Osteoblast (primary cell): ENCODE data around the gene SLC25A3. TPM values are rescaled to one million over a fixed set of nuclear protein-coding genes. Genes with fewer than 3 reads are reported as not detected.
A peak's percentile ranks its signal among the peaks of the same experiment; 100 is the strongest.
"Not testable (repeated sequence)": the region's sequence is repeated elsewhere in the genome, so short reads cannot be mapped to it uniquely, and the experiment has no call there.

Experiments
- DNase-seq: peaks from one replicate; pipeline ENCODE4 v3.0.0; 2011; ENCODE audit warnings: low spot score, mixed read lengths; ENCODE audit not compliant: insufficient read length; ENCODE audit errors: missing footprints
- H2AFZ ChIP-seq: 2 replicates; pipeline ENCODE4 v1.6.0; 2011; ENCODE audit warnings: mild to moderate bottlenecking, low read length
- H3K27ac ChIP-seq: 2 replicates; pipeline ENCODE4 v1.5.1; 2011; ENCODE audit warnings: mild to moderate bottlenecking, low read depth, low read length, moderate library complexity
- H3K27me3 ChIP-seq: 2 replicates; pipeline ENCODE4 v1.6.0; 2012; ENCODE audit warnings: mild to moderate bottlenecking, control low read depth, inconsistent platforms, low read length, moderate library complexity; ENCODE audit not compliant: insufficient read depth
- H3K36me3 ChIP-seq: 2 replicates; pipeline ENCODE4 v1.5.1; 2011; ENCODE audit warnings: mild to moderate bottlenecking, low read length, control low read depth, moderate library complexity; ENCODE audit not compliant: insufficient read depth
- H3K4me1 ChIP-seq: 2 replicates; pipeline ENCODE4 v1.5.1; 2011; ENCODE audit warnings: mild to moderate bottlenecking, low read length, control low read depth, moderate library complexity; ENCODE audit not compliant: insufficient read depth
- H3K4me2 ChIP-seq: 2 replicates; pipeline ENCODE4 v1.6.0; 2011; ENCODE audit warnings: mild to moderate bottlenecking, low read length; ENCODE audit not compliant: insufficient read depth
- H3K4me3 ChIP-seq: fragments of 200-600 bp; sonication (generic); 3 replicates; pipeline ENCODE4 v1.5.1; 2012; ENCODE audit warnings: mild to moderate bottlenecking, low read length, inconsistent platforms; ENCODE audit not compliant: insufficient read depth
- H3K79me2 ChIP-seq: 2 replicates; pipeline ENCODE4 v1.6.0; 2012; ENCODE audit warnings: mild to moderate bottlenecking, low read length, control low read depth, inconsistent platforms; ENCODE audit not compliant: insufficient read depth
- H3K9me3 ChIP-seq: 2 replicates; pipeline ENCODE4 v1.5.1; 2011; ENCODE audit warnings: low read depth, low read length, control low read depth
- H4K20me1 ChIP-seq: 2 replicates; pipeline ENCODE4 v1.6.0; 2012; ENCODE audit warnings: mild to moderate bottlenecking, low read length, control low read depth; ENCODE audit not compliant: insufficient read depth
- CTCF ChIP-seq: IDR thresholded peaks from 2 replicates; pipeline ENCODE4 v1.5.1; 2011; ENCODE audit warnings: mild to moderate bottlenecking, low read depth, low read length, moderate library complexity; ENCODE audit errors: extremely low read depth
- total RNA-seq: library from RNA; depleted of rRNA; stranded (reverse); fragments of >200 nt; gene quantifications from 2 replicates; pipeline ENCODE4 v1.2.3, GENCODE V29; 2012

The SLC25A3 gene
- total RNA-seq, 1 donor: 771 TPM

- H3K36me3 ChIP-seq: no peaks in the 10 kb centered on the region
- no peak overlapping the region for H2AFZ ChIP-seq
- TF ChIP-seq CTCF: no peak
- DNase-seq: no peak
- peaks cover 94% of the 10 kb centered on the region for H3K79me2 ChIP-seq
- H3K9me3 ChIP-seq: no peaks in the 10 kb centered on the region
- H3K4me2 ChIP-seq: no peak overlapping the region
- H3K4me1 ChIP-seq: peaks cover 14% of the 10 kb centered on the region
- H3K4me3 ChIP-seq: no peak overlapping the region
- peaks cover 24% of the 10 kb centered on the region for H4K20me1 ChIP-seq
- no peak overlapping the region for H3K27ac ChIP-seq
- no peaks in the 10 kb centered on the region for H3K27me3 ChIP-seq
Observed at GRCh38 chr12:98639491-98639890, 46.0 kb downstream of the SLC25A3 start.

- not testable (repeated sequence) for DNase-seq, H3K27ac ChIP-seq, H4K20me1 ChIP-seq, H3K36me3 ChIP-seq, H3K9me3 ChIP-seq, H3K27me3 ChIP-seq, H2AFZ ChIP-seq
- H3K4me1 ChIP-seq: peaks cover 11% of the 10 kb centered on the region
- H3K4me3 ChIP-seq: peak overlapping the region; percentile 95
- peaks cover 97% of the 10 kb centered on the region for H3K79me2 ChIP-seq
- peak overlapping the region; percentile 92 for H3K4me2 ChIP-seq
Observed at GRCh38 chr12:98642801-98643200, 49.3 kb downstream of the SLC25A3 start.

- Histone ChIP-seq H3K4me3 (peak overlapping the region; percentile 95), H3K4me2 (peak overlapping the region; percentile 92), H3K79me2 (peaks cover 94% of the 10 kb centered on the region), H4K20me1 (peaks cover 5% of the 10 kb centered on the region), H3K27ac (peak overlapping the region; percentile 89), H3K36me3 (peaks cover 12% of the 10 kb centered on the region), H3K4me1 (peaks cover 11% of the 10 kb centered on the region), H2AFZ (peak overlapping the region; percentile 96), H3K9me3 (no peaks in the 10 kb centered on the region), H3K27me3 (no peaks in the 10 kb centered on the region)
- DNase-seq: peak; percentile 72
- TF ChIP-seq CTCF: no peak
Observed at GRCh38 chr12:98644433-98644711, 50.9 kb downstream of the SLC25A3 start.

GRCh38 chr12:98644712-98645571 is 51.5 kb downstream of the SLC25A3 start, which contains the start of the genes APAF1 and IKBIP:
Gene APAF1, plus strand, starts transcription at chr12:98645290. Its CDS starts 3,070 bp downstream, at chr12:98648360.
Gene IKBIP, minus strand, starts transcription at chr12:98644788. Its CDS starts 87 bp downstream, at chr12:98644701.
- Histone ChIP-seq H3K27me3 (no peaks in the 10 kb centered on the region), H4K20me1 (peaks cover 5% of the 10 kb centered on the region), H3K4me1 (peaks cover 11% of the 10 kb centered on the region), H3K79me2 (peaks cover 93% of the 10 kb centered on the region), H3K27ac (peak within 1 kb of the TSS; percentile 89), H3K9me3 (no peaks in the 10 kb centered on the region), H3K4me3 (peak within 1 kb of the TSS; percentile 95), H3K36me3 (peaks cover 17% of the 10 kb centered on the region), H3K4me2 (peak within 1 kb of the TSS; percentile 92), H2AFZ (peak within 1 kb of the TSS; percentile 96)
- TF ChIP-seq CTCF: no peak
- DNase-seq: peak; percentile 98
